Upper lobe of left lung (tissue), 4 donors: Measurements from ENCODE around the gene CATSPERD.
"Not testable (repeated sequence)": the region's sequence is repeated elsewhere in the genome, so short reads cannot be mapped to it uniquely, and the experiment has no call there.

Experiments used
- POLR2A ChIP-seq, 4 donors: fragments of 450-650 bp; IDR thresholded peaks; one replicate each; pipeline ENCODE4 v1.5.1; 2016 to 2017; ENCODE audit warnings: antibody characterized with exemption in 4 of 4, mild to moderate bottlenecking in 2 of 4
- TF ChIP-seq, protein P1 (sequence below), 6 experiments: fragments of 450-650 bp in 4 of 6; fragments of 200-600 bp in 2 of 6; sonication (generic) in 2 of 6; IDR thresholded peaks; one replicate each; pipeline ENCODE4 v1.5.1; 2016 to 2019; ENCODE audit warnings: antibody characterized with exemption in 6 of 6

DNA sequence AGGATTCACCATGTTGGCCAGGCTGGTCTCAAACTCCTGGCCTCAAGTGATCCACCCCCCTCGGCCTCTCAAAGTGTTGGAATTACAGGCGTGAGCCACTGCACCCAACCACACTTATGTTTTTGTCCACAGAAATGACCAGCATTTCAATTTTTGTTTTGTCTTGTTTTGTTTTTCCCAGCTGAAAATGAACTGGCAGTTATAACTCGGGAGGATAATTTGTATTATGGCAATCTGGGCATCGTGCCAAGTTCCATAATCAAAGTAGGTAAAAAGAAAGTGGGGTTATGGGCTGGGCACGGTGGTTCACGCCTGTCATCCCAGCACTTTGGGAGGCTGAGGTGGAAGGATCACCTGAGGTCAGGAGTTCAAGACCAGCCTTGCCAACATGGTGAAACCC lies 28.5 kb downstream of the CATSPERD start:
- TF ChIP-seq, protein P1, sequence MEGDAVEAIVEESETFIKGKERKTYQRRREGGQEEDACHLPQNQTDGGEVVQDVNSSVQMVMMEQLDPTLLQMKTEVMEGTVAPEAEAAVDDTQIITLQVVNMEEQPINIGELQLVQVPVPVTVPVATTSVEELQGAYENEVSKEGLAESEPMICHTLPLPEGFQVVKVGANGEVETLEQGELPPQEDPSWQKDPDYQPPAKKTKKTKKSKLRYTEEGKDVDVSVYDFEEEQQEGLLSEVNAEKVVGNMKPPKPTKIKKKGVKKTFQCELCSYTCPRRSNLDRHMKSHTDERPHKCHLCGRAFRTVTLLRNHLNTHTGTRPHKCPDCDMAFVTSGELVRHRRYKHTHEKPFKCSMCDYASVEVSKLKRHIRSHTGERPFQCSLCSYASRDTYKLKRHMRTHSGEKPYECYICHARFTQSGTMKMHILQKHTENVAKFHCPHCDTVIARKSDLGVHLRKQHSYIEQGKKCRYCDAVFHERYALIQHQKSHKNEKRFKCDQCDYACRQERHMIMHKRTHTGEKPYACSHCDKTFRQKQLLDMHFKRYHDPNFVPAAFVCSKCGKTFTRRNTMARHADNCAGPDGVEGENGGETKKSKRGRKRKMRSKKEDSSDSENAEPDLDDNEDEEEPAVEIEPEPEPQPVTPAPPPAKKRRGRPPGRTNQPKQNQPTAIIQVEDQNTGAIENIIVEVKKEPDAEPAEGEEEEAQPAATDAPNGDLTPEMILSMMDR (IDR thresholded peaks at IDR 0.05): not testable (repeated sequence)
- not testable (repeated sequence) for TF ChIP-seq POLR2A (IDR thresholded peaks at IDR 0.05)
